ENCODE data around the gene TESMIN.

Gene TESMIN

GRCh38 chr11:68704887-68705286, 46.4 kb downstream of the TESMIN start:
- no peak for DNase-seq

GRCh38 chr11:68698993-68699392, 52.3 kb downstream of the TESMIN start:
- no peak for DNase-seq

GRCh38 chr11:68695531-68695930, 55.8 kb downstream of the TESMIN start:
- no peak for DNase-seq

- no peak for DNase-seq
These were observed 56.7 kb downstream of the TESMIN start for GRCh38 chr11:68694431-68695297.

GRCh38 chr11:68693484-68693882, 57.8 kb downstream of the TESMIN start:
- DNase-seq, result no peak

GRCh38 chr11:68692871-68693483, 58.3 kb downstream of the TESMIN start:
- no peak for DNase-seq

GRCh38 chr11:68692115-68692514, 59.2 kb downstream of the TESMIN start:
- DNase-seq, result no peak

- DNase-seq, result no peak
These were observed 59.9 kb downstream of the TESMIN start for GRCh38 chr11:68691402-68691784.

- no peak for DNase-seq
These were observed 60.5 kb downstream of the TESMIN start for GRCh38 chr11:68690671-68691401.

- DNase-seq, result no peak
These were observed 61.3 kb downstream of the TESMIN start for GRCh38 chr11:68689737-68690625.

GRCh38 chr11:68688881-68689280, 62.4 kb downstream of the TESMIN start:
- no peak for DNase-seq

GRCh38 chr11:68687986-68688385, 63.3 kb downstream of the TESMIN start:
- DNase-seq, result no peak

GRCh38 chr11:68687311-68687710, 64.0 kb downstream of the TESMIN start:
- no peak for DNase-seq

- DNase-seq, result no peak
These were observed 64.8 kb downstream of the TESMIN start for GRCh38 chr11:68686486-68686885.

- DNase-seq, result no peak
These were observed 65.5 kb downstream of the TESMIN start for GRCh38 chr11:68685656-68686380.

GRCh38 chr11:68684385-68685356, 66.6 kb downstream of the TESMIN start, which contains the start of gene GAL:
TSS of gene GAL (plus strand) at chr11:68684544. CDS start at chr11:68684924, 380 bp downstream.
- no peak for DNase-seq

GRCh38 chr11:68683536-68684384, 67.6 kb downstream of the TESMIN start:
- DNase-seq, result no peak

- DNase-seq, result no peak
These were observed 68.2 kb downstream of the TESMIN start for GRCh38 chr11:68683121-68683520.

- DNase-seq, result no peak
These were observed 68.8 kb downstream of the TESMIN start for GRCh38 chr11:68682531-68682961.

Data from NCI-H446 (cell line).